ENCODE data around the gene ZBTB24.

Gene ZBTB24

DNA sequence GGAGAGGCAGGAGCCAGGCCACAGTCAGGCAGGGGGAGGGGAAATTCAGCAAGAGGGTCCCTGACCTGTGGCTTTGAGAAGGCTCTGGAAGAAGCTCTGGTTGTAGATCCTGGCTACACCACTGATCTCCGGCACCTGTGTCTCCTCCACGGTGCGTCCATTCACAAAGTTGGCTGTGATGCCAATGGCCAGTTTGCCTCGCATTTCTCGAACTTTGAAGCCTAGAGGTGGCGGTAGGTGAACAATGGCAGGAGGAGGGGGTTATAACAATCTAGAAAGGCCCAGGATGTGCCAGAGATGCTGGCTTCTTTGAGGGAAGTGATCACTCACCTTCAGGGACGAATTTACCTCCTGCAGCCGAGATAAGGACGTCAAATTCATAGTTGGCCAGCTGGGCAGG, 30.8 kb downstream of the ZBTB24 start:
- no peak overlapping the region for H3K27ac ChIP-seq
- TF ChIP-seq CTCF (conservative IDR thresholded peaks at IDR 0.05): no peak

DNA sequence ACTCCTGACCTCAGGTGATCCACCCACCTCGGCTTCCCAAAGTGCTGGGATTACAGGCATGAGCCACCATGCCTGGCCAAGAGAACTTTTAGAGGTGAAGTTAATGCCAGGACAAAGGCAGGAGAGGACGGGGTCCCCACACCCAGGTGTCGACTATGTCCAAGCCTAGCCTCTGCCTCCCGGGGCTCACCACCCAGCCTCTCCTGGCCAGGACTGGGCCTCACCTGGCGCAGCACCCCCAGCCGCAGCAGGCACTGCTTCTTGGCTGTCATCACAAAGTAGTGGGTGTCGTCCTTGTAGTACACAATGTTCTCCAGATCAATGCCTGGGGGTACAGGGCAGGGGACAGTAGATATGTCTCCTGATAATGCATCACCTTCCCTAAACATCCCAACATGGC, 31.6 kb downstream of the ZBTB24 start:
- H3K27ac ChIP-seq: no peak overlapping the region
- no peak for TF ChIP-seq CTCF (conservative IDR thresholded peaks at IDR 0.05)

DNA sequence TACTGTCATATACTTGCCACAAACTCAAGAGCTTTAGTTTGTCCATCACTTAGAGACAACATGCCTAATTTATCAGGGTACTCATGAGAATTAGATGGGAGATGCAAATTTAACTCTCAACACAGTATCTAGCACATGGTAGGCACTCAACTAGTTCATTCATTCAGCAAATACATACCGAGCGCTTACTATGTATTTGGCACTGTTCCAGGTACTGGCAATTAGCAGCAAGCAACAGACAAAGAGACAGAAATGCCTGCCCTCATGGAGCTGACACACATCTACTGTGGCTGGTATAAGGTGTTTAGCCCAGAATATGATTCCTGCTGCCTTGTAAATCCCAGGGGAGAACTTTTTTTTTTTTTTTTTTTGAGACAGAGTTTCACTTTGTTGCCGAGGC, 32.2 kb downstream of the ZBTB24 start:
- no peak overlapping the region for H3K27ac ChIP-seq
- no peak for TF ChIP-seq CTCF (conservative IDR thresholded peaks at IDR 0.05)

GRCh38 chr6:109449795-109450673, 33.0 kb downstream of the ZBTB24 start:
- H3K27ac ChIP-seq: no peak overlapping the region
- TF ChIP-seq CTCF (conservative IDR thresholded peaks at IDR 0.05): no peak

- H3K27ac ChIP-seq: no peak overlapping the region
- 0 out of 2 replicates have a peak, but pooled peaks have one; percentile 6 for TF ChIP-seq CTCF (conservative IDR thresholded peaks at IDR 0.05)
These were observed 33.8 kb downstream of the ZBTB24 start for GRCh38 chr6:109449064-109449794.

- H3K27ac ChIP-seq: no peak overlapping the region
- no peak for TF ChIP-seq CTCF (conservative IDR thresholded peaks at IDR 0.05)
These were observed 34.4 kb downstream of the ZBTB24 start for GRCh38 chr6:109448615-109449014.

DNA sequence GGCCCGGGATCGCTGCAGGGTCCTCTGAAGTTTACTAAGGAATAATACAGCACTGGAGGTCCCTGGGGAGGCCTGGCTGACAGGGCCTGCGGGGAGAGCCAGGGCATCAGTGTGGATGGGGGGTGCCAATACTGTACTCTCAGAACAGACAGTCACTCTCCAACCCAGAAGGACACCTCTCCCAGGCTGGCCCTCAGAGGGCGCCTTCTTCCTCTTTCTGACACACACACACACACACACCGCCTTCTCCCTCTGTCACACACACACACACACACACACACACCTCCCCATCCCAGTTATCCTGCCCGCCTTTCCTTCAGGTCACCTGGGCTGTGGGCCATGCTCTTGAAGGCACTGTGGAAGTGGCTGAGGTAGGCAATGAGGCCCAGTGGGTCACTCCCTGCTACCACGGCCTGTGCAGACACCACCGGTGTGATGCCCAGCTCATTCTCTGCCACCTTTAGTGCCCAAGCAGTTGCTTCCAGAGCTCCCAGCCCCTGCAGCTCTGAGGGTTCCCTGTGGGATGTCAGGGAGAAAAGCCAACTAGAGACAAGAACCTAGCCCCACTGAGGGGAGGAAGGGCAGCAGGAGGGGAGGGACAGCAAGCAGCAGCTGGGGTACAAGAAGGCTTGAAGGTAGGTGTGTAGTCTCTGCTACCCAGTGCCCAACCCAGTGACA, 35.0 kb downstream of the ZBTB24 start:
- H3K27ac ChIP-seq: no peak overlapping the region
- TF ChIP-seq CTCF (conservative IDR thresholded peaks at IDR 0.05): no peak

All from VCaP (cell line).